GM23338 (cell line): Measurements from ENCODE around the gene ANKRD13B. TPM values are rescaled to one million over a fixed set of nuclear protein-coding genes. Genes with fewer than 3 reads are reported as not detected.

ENCODE experiments used
- ATAC-seq: fragments of 200-7000 bp; cut with Tn5 transposase; 3 replicates; pipeline ENCODE4 v1.9.1; 2020
- DNase-seq: peaks from one replicate; pipeline ENCODE4 v3.0.0-alpha.2; 2015; ENCODE audit warnings: low spot score
- H2AFZ ChIP-seq: fragments of 200-600 bp; sonication (generic); 2 replicates; pipeline ENCODE4 v1.8.0; 2016; ENCODE audit warnings: antibody characterized with exemption, mild to moderate bottlenecking, moderate library complexity
- H3F3A ChIP-seq: fragments of 200-600 bp; sonication (generic); replicated peaks from 2 replicates; pipeline ENCODE4 v1.8.0; 2017; ENCODE audit warnings: antibody characterized with exemption, mixed run types, low read depth
- H3K27ac ChIP-seq: fragments of 200-600 bp; sonication (generic); 2 replicates; pipeline ENCODE4 v1.6.1; 2016; ENCODE audit warnings: low read depth
- H3K27me3 ChIP-seq: fragments of 200-600 bp; sonication (generic); 2 replicates; pipeline ENCODE4 v1.8.0; 2016; ENCODE audit warnings: mild to moderate bottlenecking, mixed run types, moderate library complexity; ENCODE audit not compliant: insufficient read depth
- H3K36me3 ChIP-seq: fragments of 200-600 bp; sonication (generic); 2 replicates; pipeline ENCODE4 v1.8.0; 2016; ENCODE audit warnings: mild to moderate bottlenecking; ENCODE audit not compliant: insufficient read depth
- H3K4me1 ChIP-seq: fragments of 200-600 bp; sonication (generic); 2 replicates; pipeline ENCODE4 v1.8.0; 2016; ENCODE audit warnings: mild to moderate bottlenecking, moderate library complexity; ENCODE audit not compliant: insufficient read depth
- H3K4me2 ChIP-seq: fragments of 200-600 bp; sonication (generic); 2 replicates; pipeline ENCODE4 v1.7.1; 2017; ENCODE audit warnings: mixed run types
- H3K4me3 ChIP-seq: fragments of 200-600 bp; sonication (generic); 2 replicates; pipeline ENCODE4 v1.6.1; 2016; ENCODE audit warnings: mixed run types
- H3K79me2 ChIP-seq: fragments of 200-600 bp; sonication (generic); replicated peaks from 2 replicates; pipeline ENCODE4 v1.8.0; 2017; ENCODE audit warnings: mild to moderate bottlenecking; ENCODE audit not compliant: insufficient read depth
- H3K9me2 ChIP-seq: fragments of 200-600 bp; sonication (generic); 2 replicates; pipeline ENCODE4 v1.8.0; 2017; ENCODE audit not compliant: insufficient read depth
- H4K20me1 ChIP-seq: fragments of 200-600 bp; sonication (generic); replicated peaks from 2 replicates; pipeline ENCODE4 v1.8.0; 2017; ENCODE audit warnings: mild to moderate bottlenecking; ENCODE audit not compliant: insufficient read depth
- H3K27ac Mint-ChIP-seq: 2 replicates; pipeline ENCODE4 v1.8.0; 2020; ENCODE audit warnings: inconsistent platforms, mild to moderate bottlenecking, moderate library complexity, mixed read lengths
- H3K27me3 Mint-ChIP-seq: 3 replicates; pipeline ENCODE4 v1.8.0; 2022; ENCODE audit warnings: low read depth, mild to moderate bottlenecking, moderate library complexity, mixed read lengths, inconsistent platforms; ENCODE audit not compliant: insufficient read depth, poor library complexity
- H3K36me3 Mint-ChIP-seq: 3 replicates; pipeline ENCODE4 v1.8.0; 2021; ENCODE audit warnings: low read depth, mild to moderate bottlenecking, inconsistent platforms, moderate library complexity, mixed read lengths
- H3K4me1 Mint-ChIP-seq: 3 replicates; pipeline ENCODE4 v1.8.0; 2020; ENCODE audit warnings: mild to moderate bottlenecking, inconsistent platforms, mixed read lengths
- H3K4me3 Mint-ChIP-seq: 3 replicates; pipeline ENCODE4 v1.8.0; 2021; ENCODE audit warnings: moderate library complexity, mild to moderate bottlenecking, inconsistent platforms, mixed read lengths
- H3K9me3 Mint-ChIP-seq: 3 replicates; pipeline ENCODE4 v1.8.0; 2020; ENCODE audit warnings: moderate library complexity, mild to moderate bottlenecking, inconsistent platforms, mixed read lengths
- CREB1 ChIP-seq: fragments of 250-450 bp; sonication (Bioruptor Pico); IDR thresholded peaks from 2 replicates; pipeline ENCODE4 v1.5.0; 2020; ENCODE audit warnings: low read depth, mild to moderate bottlenecking, moderate library complexity
- ETS1 ChIP-seq: IDR thresholded peaks from 2 replicates; pipeline ENCODE4 v1.6.1; 2016; ENCODE audit warnings: antibody characterized with exemption
- EZH2 ChIP-seq: fragments of 200-600 bp; sonication (generic); IDR thresholded peaks from one replicate; pipeline ENCODE4 v1.8.0; 2017; ENCODE audit warnings: antibody characterized with exemption, mild to moderate bottlenecking, low read depth; ENCODE audit not compliant: unreplicated experiment
- NANOG ChIP-seq: IDR thresholded peaks from 2 replicates; pipeline ENCODE4 v1.6.1; 2016; ENCODE audit warnings: antibody characterized with exemption, borderline replicate concordance
- POLR2AphosphoS5 ChIP-seq: IDR thresholded peaks from 2 replicates; pipeline ENCODE4 v1.6.1; 2016; ENCODE audit warnings: antibody characterized with exemption, low read depth
- REST ChIP-seq: IDR thresholded peaks from one replicate; pipeline ENCODE4 v1.6.1; 2018; ENCODE audit warnings: antibody characterized with exemption; ENCODE audit not compliant: unreplicated experiment
- STAT1 ChIP-seq: IDR thresholded peaks from one replicate; pipeline ENCODE4 v1.6.1; 2016; ENCODE audit warnings: antibody characterized with exemption; ENCODE audit not compliant: unreplicated experiment
- ZNF331 ChIP-seq: fragments of 250-450 bp; sonication (Bioruptor Pico); IDR thresholded peaks from 2 replicates; pipeline ENCODE4 v1.5.0; 2020; ENCODE audit warnings: low read depth, mild to moderate bottlenecking, moderate library complexity
- ZNF462 ChIP-seq: fragments of 250-450 bp; sonication (Bioruptor Pico); IDR thresholded peaks from 2 replicates; pipeline ENCODE4 v1.5.0; 2020; ENCODE audit warnings: mild to moderate bottlenecking, moderate library complexity
- polyA plus RNA-seq: library from polyadenylated mRNA; unstranded; fragments of >200 nt; fragmentation: Nextera tagmentation; extraction: Ambion mirVana; gene quantifications from 2 replicates; pipeline ENCODE4 v1.2.1, GENCODE V29; 2016
- total RNA-seq: library from RNA; depleted of rRNA; stranded (reverse); fragments of >200 nt; shearing (Covaris generic); gene quantifications from 2 replicates; pipeline ENCODE4 v1.2.3, GENCODE V29; 2014

The ANKRD13B gene
- total and polyA plus RNA-seq, 2 experiments from 2014 or later = 8.2 to 57.4 TPM

GRCh38 chr17:29627951-29628350, 35.0 kb downstream of the ANKRD13B start (continued):
- no peak for TF ChIP-seq CREB1
- no peak for TF ChIP-seq REST
- no peak for TF ChIP-seq NANOG
- no peak for TF ChIP-seq STAT1
- no peak for TF ChIP-seq POLR2AphosphoS5
- TF ChIP-seq EZH2 = no peak

- Histone ChIP-seq H3K4me2 (no peak overlapping the region), H2AFZ (no peak overlapping the region), H3K9me2 (0 out of 2 replicates have a peak, but pooled peaks cover 4% of the 10 kb centered on the region), H3K79me2 (no peaks in the 10 kb centered on the region), H3K27ac (no peak overlapping the region), H3K27me3 (peaks cover 10% of the 10 kb centered on the region), H3K36me3 (no peaks in the 10 kb centered on the region), H3K4me3 (no peak overlapping the region), H3F3A (no peaks in the 10 kb centered on the region; the same call in 1 of the 2 replicates), H3K4me1 (peaks cover 6% of the 10 kb centered on the region), H4K20me1 (no peaks in the 10 kb centered on the region)
- ATAC-seq (no peak), DNase-seq (no peak)
- no peaks in the 10 kb centered on the region; the same call in 2 of the 3 replicates for H3K36me3 Mint-ChIP-seq
- no peaks in the 10 kb centered on the region for H3K9me3 Mint-ChIP-seq
- H3K4me1 Mint-ChIP-seq = peaks cover 12% of the 10 kb centered on the region
- H3K4me3 Mint-ChIP-seq = no peak overlapping the region
- H3K27me3 Mint-ChIP-seq = peaks cover 4% of the 10 kb centered on the region
- no peak overlapping the region for H3K27ac Mint-ChIP-seq
- TF ChIP-seq REST (no peak), CREB1 (no peak), STAT1 (no peak), ZNF331 (CRISPR knock-in tag) (no peak), POLR2AphosphoS5 (no peak), ETS1 (no peak), ZNF462 (CRISPR knock-in tag) (no peak)
Measured at GRCh38 chr17:29628644-29629043, 35.7 kb downstream of the ANKRD13B start.
